ENCODE measurements around the gene ANKHD1. TPM values are rescaled to one million over a fixed set of nuclear protein-coding genes. Genes with fewer than 3 reads are reported as not detected.

ANKHD1 gene
- total RNA-seq, 2 donors from 2014 or later: 69.7 to 112 TPM

GRCh38 chr5:140408750-140409241, 7.2 kb downstream of the ANKHD1 start:
- Histone ChIP-seq H3K9me3 (no peaks in the 10 kb centered on the region), H3K27me3 (replicated peaks; ENCODE audit: insufficient read depth) (no peaks in the 10 kb centered on the region), H3K4me3 (no peak overlapping the region), H3K36me3 (no peaks in the 10 kb centered on the region), H3K27ac (peak overlapping the region in 1 of 2 donors; percentile 49), H3K4me1 (replicated peaks) (no peaks in the 10 kb centered on the region)
- 38% methylated on average over 4 of the region's 4 CpGs for WGBS
- TF ChIP-seq POLR2AphosphoS5 (IDR thresholded peaks at IDR 0.05): peak; percentile 56
- no peak for TF ChIP-seq CTCF (IDR thresholded peaks at IDR 0.05)
- no peak for DNase-seq (ENCODE audit: low spot score)
- intact Hi-C loops (cut with DNase I): no loop called here

GRCh38 chr5:140413230-140413629, 11.6 kb downstream of the ANKHD1 start:
- 50% methylated on average over 1 of the region's 1 CpG for WGBS
- intact Hi-C loops (cut with DNase I): no loop called here
- Histone ChIP-seq H3K9me3 (no peaks in the 10 kb centered on the region), H3K4me3 (no peak overlapping the region), H3K36me3 (no peaks in the 10 kb centered on the region), H3K4me1 (replicated peaks) (no peaks in the 10 kb centered on the region), H3K27me3 (replicated peaks; ENCODE audit: insufficient read depth) (no peaks in the 10 kb centered on the region), H3K27ac (peak overlapping the region in 1 of 2 donors; percentile 9)
- no peak for DNase-seq (ENCODE audit: low spot score)
- TF ChIP-seq POLR2A (IDR thresholded peaks at IDR 0.05): no peak
- TF ChIP-seq CTCF (IDR thresholded peaks at IDR 0.05): no peak
- TF ChIP-seq POLR2AphosphoS5 (IDR thresholded peaks at IDR 0.05): no peak

- WGBS: 98% methylated on average over 2 of the region's 2 CpGs
- TF ChIP-seq POLR2AphosphoS5 (IDR thresholded peaks at IDR 0.05): no peak
- no peak for TF ChIP-seq CTCF (IDR thresholded peaks at IDR 0.05)
- TF ChIP-seq POLR2A (IDR thresholded peaks at IDR 0.05): no peak
- Histone ChIP-seq H3K27me3 (replicated peaks; ENCODE audit: insufficient read depth) (no peaks in the 10 kb centered on the region), H3K4me1 (replicated peaks) (no peaks in the 10 kb centered on the region), H3K4me3 (no peak overlapping the region), H3K36me3 (no peaks in the 10 kb centered on the region), H3K27ac (no peak overlapping the region), H3K9me3 (no peaks in the 10 kb centered on the region)
- no peak for DNase-seq (ENCODE audit: low spot score)
- intact Hi-C loops (cut with DNase I): no loop called here
Observed at GRCh38 chr5:140417235-140417634, 15.6 kb downstream of the ANKHD1 start.

- 100% methylated on average over 1 of the region's 1 CpG for whole genome bisulfite sequencing
- intact Hi-C loops (cut with DNase I): no loop called here
- no peaks in the 10 kb centered on the region for H3K27me3 ChIP-seq (replicated peaks; ENCODE audit: insufficient read depth)
Observed at GRCh38 chr5:140418862-140419520, 17.4 kb downstream of the ANKHD1 start.

More at GRCh38 chr5:140418862-140419520, 17.4 kb downstream of the ANKHD1 start:
- DNase-seq (ENCODE audit: low spot score): no peak
- Histone ChIP-seq H3K4me3 (no peak overlapping the region), H3K9me3 (no peaks in the 10 kb centered on the region), H3K4me1 (replicated peaks) (no peaks in the 10 kb centered on the region), H3K36me3 (no peaks in the 10 kb centered on the region), H3K27ac (no peak overlapping the region)
- TF ChIP-seq POLR2A (IDR thresholded peaks at IDR 0.05) (no peak), POLR2AphosphoS5 (IDR thresholded peaks at IDR 0.05) (no peak), CTCF (IDR thresholded peaks at IDR 0.05) (no peak)

All from prostate gland (tissue), 2 donors.